ENCODE measurements around the gene PIK3AP1.
A peak's percentile ranks its signal among the peaks of the same experiment; 100 is the strongest.

PIK3AP1 gene

DNA sequence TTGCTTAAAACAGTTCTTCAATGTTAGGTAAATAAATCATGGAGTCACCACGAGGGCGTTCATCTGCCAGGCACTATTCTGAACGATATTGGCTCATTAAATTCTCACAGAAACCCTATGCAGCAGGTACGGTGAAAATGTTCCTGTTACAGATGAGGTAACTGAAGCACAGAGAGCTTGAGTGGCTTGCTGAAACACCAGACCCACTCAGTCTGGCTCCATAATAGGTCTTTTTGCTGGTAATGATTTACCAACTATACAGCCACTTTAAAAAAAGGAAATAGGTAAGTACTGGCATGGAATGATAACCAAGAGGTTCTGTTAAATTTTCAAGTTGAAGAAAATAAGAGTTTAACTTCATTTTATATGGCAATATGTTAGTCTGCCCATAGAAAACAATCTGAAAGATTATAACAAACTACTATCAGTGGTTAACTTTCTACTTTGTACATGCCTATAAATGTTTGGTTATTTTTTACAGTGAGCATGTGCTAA is 132.2 kb downstream of the PIK3AP1 start:
- peak overlapping the region; percentile 81 for H3K4me3 ChIP-seq (ENCODE audit: insufficient read depth, low read length, poor library complexity, severe bottlenecking)
- H3K9me3 ChIP-seq (ENCODE audit: insufficient read depth, low read length), result no peaks in the 10 kb centered on the region
- H4K20me1 ChIP-seq (ENCODE audit: low read depth, low read length), result peaks cover 5% of the 10 kb centered on the region; the same call in 1 of the 2 replicates
- peaks cover 6% of the 10 kb centered on the region; the same call in 1 of the 2 replicates for H3K36me3 ChIP-seq (ENCODE audit: low read length)
- peak overlapping the region; percentile 85 for H3K27ac ChIP-seq (ENCODE audit: low read depth, low read length)
- peaks cover 35% of the 10 kb centered on the region for H3K79me2 ChIP-seq (ENCODE audit: insufficient read depth, low read length)
- no peaks in the 10 kb centered on the region for H3K9me2 ChIP-seq (replicated peaks; ENCODE audit: insufficient read depth, low read length)
- peak overlapping the region; percentile 69 for H2AFZ ChIP-seq (ENCODE audit: low read depth, low read length, severe bottlenecking)
- no peak for TF ChIP-seq EZH2phosphoT487 (conservative IDR thresholded peaks at IDR 0.05; ENCODE audit: low read length)
- TF ChIP-seq, protein P1, sequence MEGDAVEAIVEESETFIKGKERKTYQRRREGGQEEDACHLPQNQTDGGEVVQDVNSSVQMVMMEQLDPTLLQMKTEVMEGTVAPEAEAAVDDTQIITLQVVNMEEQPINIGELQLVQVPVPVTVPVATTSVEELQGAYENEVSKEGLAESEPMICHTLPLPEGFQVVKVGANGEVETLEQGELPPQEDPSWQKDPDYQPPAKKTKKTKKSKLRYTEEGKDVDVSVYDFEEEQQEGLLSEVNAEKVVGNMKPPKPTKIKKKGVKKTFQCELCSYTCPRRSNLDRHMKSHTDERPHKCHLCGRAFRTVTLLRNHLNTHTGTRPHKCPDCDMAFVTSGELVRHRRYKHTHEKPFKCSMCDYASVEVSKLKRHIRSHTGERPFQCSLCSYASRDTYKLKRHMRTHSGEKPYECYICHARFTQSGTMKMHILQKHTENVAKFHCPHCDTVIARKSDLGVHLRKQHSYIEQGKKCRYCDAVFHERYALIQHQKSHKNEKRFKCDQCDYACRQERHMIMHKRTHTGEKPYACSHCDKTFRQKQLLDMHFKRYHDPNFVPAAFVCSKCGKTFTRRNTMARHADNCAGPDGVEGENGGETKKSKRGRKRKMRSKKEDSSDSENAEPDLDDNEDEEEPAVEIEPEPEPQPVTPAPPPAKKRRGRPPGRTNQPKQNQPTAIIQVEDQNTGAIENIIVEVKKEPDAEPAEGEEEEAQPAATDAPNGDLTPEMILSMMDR (IDR thresholded peaks at IDR 0.05; ENCODE audit: insufficient read depth, low read length, poor library complexity, severe bottlenecking), result no peak
- peak overlapping the region; percentile 91 for H3K9ac ChIP-seq (ENCODE audit: low read length)
- peak overlapping the region; percentile 99 for H3K4me2 ChIP-seq (ENCODE audit: low read depth, low read length, poor library complexity, severe bottlenecking)
- H3K27me3 ChIP-seq (ENCODE audit: low read length), result no peaks in the 10 kb centered on the region
- H3F3A ChIP-seq (ENCODE audit: insufficient read depth), result peaks cover 58% of the 10 kb centered on the region

DNA sequence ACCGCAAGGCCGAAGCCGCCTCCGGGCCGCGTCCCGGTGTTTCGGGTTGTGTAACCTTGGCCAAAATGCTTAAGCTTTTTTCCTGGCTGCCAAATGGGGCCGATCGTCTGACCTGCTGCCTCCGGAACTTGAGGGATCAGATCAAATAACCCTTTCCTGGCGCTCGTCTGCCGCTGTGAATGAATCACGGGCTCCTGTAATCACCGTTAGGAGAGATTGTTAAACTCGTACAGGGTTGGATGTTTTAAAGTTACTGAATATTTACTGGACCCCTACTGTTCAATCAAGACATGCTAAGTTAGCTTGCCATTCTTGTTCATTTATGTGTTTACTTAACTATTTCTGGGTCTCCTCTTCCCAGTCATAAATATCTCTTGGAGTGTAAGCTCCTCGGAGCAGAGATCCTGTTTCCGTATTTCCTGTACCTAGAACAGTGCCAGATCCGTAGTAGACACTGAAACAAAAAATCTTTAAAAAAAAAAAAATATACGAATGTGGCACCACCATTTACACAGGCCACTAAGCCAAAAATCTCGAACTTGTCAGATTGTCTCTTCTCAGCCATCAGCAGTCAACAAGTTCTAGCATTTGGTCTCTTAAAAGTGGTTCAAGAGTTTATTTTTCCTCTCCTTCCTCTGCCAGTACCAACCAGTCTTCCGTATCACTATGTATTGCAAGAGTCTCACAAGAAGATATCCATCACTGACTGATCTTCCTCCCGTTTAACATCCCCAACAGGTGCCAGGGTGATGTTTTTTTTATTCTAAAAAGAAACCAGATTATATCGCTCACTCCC is 132.9 kb downstream of the PIK3AP1 start:
- H3K79me2 ChIP-seq (ENCODE audit: insufficient read depth, low read length), result peaks cover 41% of the 10 kb centered on the region
- peak overlapping the region; percentile 85 for H3K27ac ChIP-seq (ENCODE audit: low read depth, low read length)
- H4K20me1 ChIP-seq (ENCODE audit: low read depth, low read length), result peaks cover 5% of the 10 kb centered on the region; the same call in 1 of the 2 replicates
- no peaks in the 10 kb centered on the region for H3K36me3 ChIP-seq (ENCODE audit: low read length)
- peak overlapping the region; percentile 69 for H2AFZ ChIP-seq (ENCODE audit: low read depth, low read length, severe bottlenecking)
- peak overlapping the region; percentile 99 for H3K4me2 ChIP-seq (ENCODE audit: low read depth, low read length, poor library complexity, severe bottlenecking)
- H3K27me3 ChIP-seq (ENCODE audit: low read length), result no peaks in the 10 kb centered on the region
- peak overlapping the region; percentile 81 for H3K4me3 ChIP-seq (ENCODE audit: insufficient read depth, low read length, poor library complexity, severe bottlenecking)
- H3K9me3 ChIP-seq (ENCODE audit: insufficient read depth, low read length), result no peaks in the 10 kb centered on the region
- H3F3A ChIP-seq (ENCODE audit: insufficient read depth), result peaks cover 52% of the 10 kb centered on the region
- TF ChIP-seq, protein P1 (IDR thresholded peaks at IDR 0.05; ENCODE audit: insufficient read depth, low read length, poor library complexity, severe bottlenecking), result no peak
- TF ChIP-seq EZH2phosphoT487 (conservative IDR thresholded peaks at IDR 0.05; ENCODE audit: low read length), result no peak
- no peaks in the 10 kb centered on the region for H3K9me2 ChIP-seq (replicated peaks; ENCODE audit: insufficient read depth, low read length)
- peak overlapping the region; percentile 91 for H3K9ac ChIP-seq (ENCODE audit: low read length)

DNA sequence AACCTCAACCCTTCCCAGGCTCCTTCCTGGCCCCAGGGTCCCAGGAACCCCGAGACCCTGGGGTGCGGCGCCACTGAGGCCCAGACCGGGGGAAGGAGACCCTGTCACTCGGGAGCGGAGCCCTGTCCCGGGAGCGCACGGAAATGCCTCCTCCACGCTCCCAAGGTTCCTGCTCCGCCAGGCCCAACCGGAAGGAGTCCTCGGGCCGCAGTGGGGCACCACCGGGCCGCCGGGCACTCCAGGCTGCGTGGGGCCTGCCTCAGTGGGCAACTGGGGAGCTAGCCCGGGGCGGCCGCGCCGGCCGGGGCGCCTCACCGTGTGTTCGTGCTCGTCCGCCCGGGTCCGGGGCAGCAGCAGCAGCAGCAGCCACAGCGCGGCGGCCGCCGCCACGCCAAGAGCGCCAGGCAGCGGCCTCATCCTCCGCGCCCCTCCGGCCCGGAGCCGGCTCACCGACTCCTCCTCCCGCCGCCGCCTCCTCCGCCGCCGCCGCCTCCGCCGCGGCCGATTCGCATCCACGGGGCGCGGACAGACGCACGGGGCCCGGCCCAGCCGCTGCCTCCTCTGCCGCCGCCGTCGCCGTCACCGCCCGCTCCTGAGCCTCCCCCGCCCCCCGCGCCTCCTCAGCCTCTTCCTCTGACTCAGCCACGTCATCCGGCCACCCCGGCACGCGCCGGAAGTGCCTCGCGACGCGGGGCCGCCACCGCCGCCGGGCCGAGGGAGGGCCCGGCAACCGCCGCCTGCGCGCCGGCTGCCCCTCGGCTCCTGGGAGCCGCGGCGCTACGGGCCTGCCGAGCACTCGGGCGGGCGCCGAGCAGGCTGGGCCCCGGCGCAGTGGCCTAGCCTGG is 133.7 kb downstream of the PIK3AP1 start, which contains the start of gene TM9SF3:
TSS of gene TM9SF3 (minus strand) at position 594 of the 845 bp plus-strand sequence. CDS start at position 417, 177 bp downstream.
- H3K4me3 ChIP-seq (ENCODE audit: insufficient read depth, low read length, poor library complexity, severe bottlenecking), result peak within 1 kb of the TSS; percentile 81
- H3K9me3 ChIP-seq (ENCODE audit: insufficient read depth, low read length), result no peaks in the 10 kb centered on the region
- TF ChIP-seq, protein P1 (IDR thresholded peaks at IDR 0.05; ENCODE audit: insufficient read depth, low read length, poor library complexity, severe bottlenecking), result no peak
- no peak for TF ChIP-seq EZH2phosphoT487 (conservative IDR thresholded peaks at IDR 0.05; ENCODE audit: low read length)
- peaks cover 49% of the 10 kb centered on the region for H3K79me2 ChIP-seq (ENCODE audit: insufficient read depth, low read length)
- H2AFZ ChIP-seq (ENCODE audit: low read depth, low read length, severe bottlenecking), result peak within 1 kb of the TSS; percentile 69
- H3F3A ChIP-seq (ENCODE audit: insufficient read depth), result peaks cover 46% of the 10 kb centered on the region
- peak within 1 kb of the TSS; percentile 85 for H3K27ac ChIP-seq (ENCODE audit: low read depth, low read length)
- H3K9me2 ChIP-seq (replicated peaks; ENCODE audit: insufficient read depth, low read length), result no peaks in the 10 kb centered on the region
- H3K36me3 ChIP-seq (ENCODE audit: low read length), result no peaks in the 10 kb centered on the region
- H4K20me1 ChIP-seq (ENCODE audit: low read depth, low read length), result peaks cover 5% of the 10 kb centered on the region; the same call in 1 of the 2 replicates
- no peaks in the 10 kb centered on the region for H3K27me3 ChIP-seq (ENCODE audit: low read length)
- peak within 1 kb of the TSS; percentile 99 for H3K4me2 ChIP-seq (ENCODE audit: low read depth, low read length, poor library complexity, severe bottlenecking)
- H3K9ac ChIP-seq (ENCODE audit: low read length), result peak within 1 kb of the TSS; percentile 91
